GM18867 (cell line): ENCODE data around the gene EVI2B.
"Not testable (repeated sequence)": the region's sequence is repeated elsewhere in the genome, so short reads cannot be mapped to it uniquely, and the experiment has no call there.

Experiments
- ATAC-seq: cut with Tn5 transposase; IDR thresholded peaks from one replicate; pipeline ENCODE4 v1.9.1; 2021; ENCODE audit warnings: mild to moderate bottlenecking, moderate library complexity; ENCODE audit not compliant: unreplicated experiment

EVI2B gene

DNA sequence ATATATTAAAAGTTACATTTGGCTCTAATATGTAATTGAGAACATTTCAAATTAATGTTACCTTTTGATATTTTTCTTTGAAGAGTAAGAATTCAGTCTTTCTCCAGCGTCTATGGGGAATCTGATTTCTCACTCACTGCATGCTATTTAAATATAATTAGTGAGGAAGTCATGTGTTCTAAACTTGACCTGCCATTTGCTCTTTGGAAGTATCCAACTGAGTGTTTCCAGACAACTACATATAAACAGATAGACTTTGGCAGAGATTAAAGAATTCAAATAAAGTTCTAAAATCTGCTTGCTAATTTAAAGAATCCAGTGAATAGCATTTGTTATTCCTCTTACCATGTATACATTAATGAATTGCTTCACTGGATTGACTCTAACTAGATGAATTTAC lies 40.3 kb downstream of the EVI2B start:
- ATAC-seq = no peak

- no peak for ATAC-seq
Observed at GRCh38 chr17:31272803-31273202, 41.1 kb downstream of the EVI2B start.

DNA sequence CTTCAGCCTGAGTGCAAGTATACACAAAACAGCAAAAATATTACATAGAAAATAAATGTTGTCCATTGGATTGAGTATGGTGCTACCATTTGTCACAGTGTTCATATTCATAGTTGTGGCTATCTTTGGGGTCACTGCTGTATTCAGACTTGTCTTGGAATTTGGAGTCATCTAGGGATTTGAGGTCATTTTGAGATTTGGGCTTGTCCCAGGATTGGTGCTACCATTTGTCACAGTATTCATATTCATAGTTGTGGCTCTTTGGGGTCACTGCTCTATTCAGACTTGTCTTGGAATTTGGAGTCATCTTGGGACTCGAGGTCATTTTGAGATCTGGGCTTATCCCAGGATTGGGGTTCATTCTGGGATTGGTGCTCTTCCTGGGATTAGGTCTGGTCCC lies 41.6 kb downstream of the EVI2B start:
- ATAC-seq = no peak

DNA sequence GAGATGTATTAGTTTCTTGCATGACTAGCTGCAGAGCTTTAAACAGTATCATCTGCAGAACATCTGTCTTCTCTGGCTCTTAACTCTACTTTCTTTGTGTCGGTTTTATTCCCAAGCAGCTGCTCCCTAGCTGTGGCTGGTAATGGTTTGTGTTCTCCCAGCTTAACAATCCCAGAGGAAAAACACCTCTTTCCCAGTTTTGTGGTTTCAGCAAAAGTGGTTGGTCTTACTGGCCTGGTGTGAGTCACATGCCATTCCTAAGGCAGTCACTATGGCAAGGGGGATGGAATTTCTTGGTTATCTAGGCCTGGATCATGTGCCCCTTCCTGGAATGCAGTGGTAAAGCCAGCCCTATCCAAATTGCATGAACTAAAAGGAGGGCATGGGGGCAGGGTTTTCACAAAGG lies 44.3 kb downstream of the EVI2B start:
- no peak for ATAC-seq

GRCh38 chr17:31269036-31269577 lies 44.7 kb downstream of the EVI2B start:
- ATAC-seq = no peak

DNA sequence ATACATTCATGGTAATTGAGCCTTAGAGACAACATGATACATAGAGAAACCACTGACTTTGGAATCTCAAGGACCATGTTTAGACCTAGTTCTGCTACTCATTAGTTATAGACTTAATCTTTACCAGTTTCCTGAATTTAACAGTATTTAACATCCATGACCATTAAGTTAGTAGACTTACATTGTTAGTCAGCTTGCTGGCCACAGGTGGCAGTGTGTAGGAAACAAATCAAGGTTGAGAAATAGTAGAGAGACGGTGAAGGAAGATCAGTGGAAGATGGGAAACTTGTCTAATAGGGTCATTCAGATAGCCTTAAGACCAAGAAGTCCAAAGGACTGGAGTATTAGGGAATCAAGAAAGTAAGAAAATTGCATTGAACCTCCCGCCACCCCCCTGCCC lies 47.8 kb downstream of the EVI2B start:
- ATAC-seq = no peak

DNA sequence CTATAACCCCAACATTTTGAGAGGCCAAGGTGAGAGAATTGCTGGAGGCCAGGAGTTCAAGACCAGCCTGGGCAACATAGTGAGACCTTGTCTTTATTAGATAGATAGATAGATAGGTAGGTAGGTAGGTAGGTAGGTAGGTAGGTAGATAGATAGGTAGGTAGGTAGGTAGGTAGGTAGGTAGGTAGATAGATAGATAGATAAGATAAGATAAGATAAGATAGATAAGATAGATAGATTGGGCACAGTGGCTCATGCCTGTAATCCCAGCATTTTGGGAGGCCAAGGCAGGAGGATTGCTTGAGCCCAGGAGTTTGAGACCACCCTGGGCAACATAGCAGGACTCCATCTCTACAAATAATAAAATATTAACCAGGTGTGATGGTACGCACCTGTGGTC lies 50.9 kb downstream of the EVI2B start:
- not testable (repeated sequence) for ATAC-seq

DNA sequence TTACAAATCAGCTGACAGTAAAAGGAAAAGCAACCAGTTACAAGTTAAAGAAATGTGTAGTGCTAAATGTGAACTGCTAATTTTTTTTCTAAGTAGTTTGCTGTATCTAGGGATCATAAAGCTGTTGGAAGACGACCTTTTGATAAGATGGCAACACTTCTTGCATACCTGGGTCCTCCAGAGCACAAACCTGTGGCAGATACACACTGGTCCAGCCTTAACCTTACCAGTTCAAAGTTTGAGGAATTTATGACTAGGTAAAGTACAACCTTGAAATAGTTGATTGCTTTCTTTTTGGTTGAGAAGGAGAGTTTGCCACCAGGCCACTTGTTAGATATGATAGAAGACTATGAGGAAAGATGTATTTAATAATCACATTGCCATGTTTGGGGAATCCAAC lies 52.3 kb downstream of the EVI2B start:
- no peak for ATAC-seq

- no peak for ATAC-seq
Observed at GRCh38 chr17:31260151-31260550, 53.7 kb downstream of the EVI2B start.

GRCh38 chr17:31256936-31257335 lies 56.9 kb downstream of the EVI2B start:
- ATAC-seq = no peak

DNA sequence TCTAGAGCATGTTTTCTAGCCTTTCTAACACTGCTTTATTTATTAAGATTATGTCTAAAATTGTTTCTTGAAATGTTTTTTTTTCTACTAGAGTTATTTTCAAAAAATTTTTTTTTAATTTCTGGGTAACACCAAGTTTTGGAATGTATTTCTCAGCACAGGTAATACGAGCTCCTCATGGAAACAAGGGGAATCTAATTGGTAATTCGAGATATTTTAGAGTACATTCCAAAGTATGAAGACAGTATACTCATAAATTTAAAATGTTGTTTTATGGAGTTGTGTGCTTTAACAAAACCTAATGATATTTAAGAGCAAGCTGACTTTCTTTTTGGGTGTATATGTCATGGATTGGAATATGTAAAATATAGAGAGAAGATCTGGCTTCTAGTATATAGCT lies 59.2 kb downstream of the EVI2B start:
- ATAC-seq = no peak
